Esophagus squamous epithelium (tissue), 5 donors: Measurements from ENCODE around the gene VSX2. TPM values are rescaled to one million over a fixed set of nuclear protein-coding genes. Genes with fewer than 3 reads are reported as not detected.
A peak's percentile ranks its signal among the peaks of the same experiment; 100 is the strongest.

Experiments
- DNase-seq: peaks from one replicate; lab custom pipeline; 2025; lab: John Stamatoyannopoulos, UW
- H3K27ac ChIP-seq, 4 donors: fragments of 200-600 bp; sonication (generic); one replicate each; pipeline ENCODE4 v1.5.1; 2016 to 2019; ENCODE audit warnings: mild to moderate bottlenecking in 1 of 4
- H3K27me3 ChIP-seq, 4 donors: fragments of 200-600 bp; sonication (generic); 1 replicate in 3 of 4; 2 replicates in 1 of 4; pipeline versions ENCODE4 v1.5.1 to v1.6.0; 2017 to 2021; ENCODE audit warnings: antibody characterized with exemption in 1 of 4
- H3K36me3 ChIP-seq, 3 donors: fragments of 200-600 bp; sonication (generic); one replicate each; pipeline ENCODE4 v1.5.1; 2016 to 2019
- H3K4me1 ChIP-seq, 3 donors: fragments of 200-600 bp; sonication (generic); one replicate each; pipeline ENCODE4 v1.5.1; 2017 to 2019
- H3K4me3 ChIP-seq, 4 donors: fragments of 200-600 bp; sonication (generic); 1 replicate in 3 of 4; 2 replicates in 1 of 4; pipeline ENCODE4 v1.5.1; 2016 to 2019; ENCODE audit warnings: mild to moderate bottlenecking in 2 of 4, moderate library complexity in 1 of 4
- H3K9me3 ChIP-seq, 3 donors: fragments of 200-600 bp; sonication (generic); one replicate each; pipeline ENCODE4 v1.5.1; 2016 to 2019
- POLR2A ChIP-seq, 4 donors: fragments of 450-650 bp; IDR thresholded peaks; one replicate each; pipeline ENCODE4 v1.6.1; 2017; ENCODE audit warnings: antibody characterized with exemption in 4 of 4, mild to moderate bottlenecking in 4 of 4, moderate library complexity in 3 of 4
- WGBS, 2 donors: methylation state at CpG; one replicate each; pipeline ENCODE4 v1.1.5; 2018; 5-methylcytosine and 5-hydroxymethylcytosine counted together
- intact Hi-C: fragments of 100-400 bp; cut with DNase I; formaldehyde crosslinking; loops from one replicate; pipeline ENCODE4 v1.15.0; 2022
- total RNA-seq, 4 donors: library from RNA; depleted of rRNA; stranded (reverse); fragments of >200 nt; gene quantifications; one replicate each; pipeline ENCODE4 v1.1.0, GENCODE V29; 2016
- TF ChIP-seq, protein P1 (sequence below), 6 experiments: fragments of 450-650 bp in 4 of 6; fragments of 200-600 bp in 2 of 6; sonication (generic) in 2 of 6; IDR thresholded peaks; one replicate each; pipeline ENCODE4 v1.5.1; 2016 to 2019; ENCODE audit warnings: antibody characterized with exemption in 6 of 6, mild to moderate bottlenecking in 4 of 6, moderate library complexity in 4 of 6
- donor health status: DM: yes; HTN: yes; CAD: no.

Gene VSX2
- total RNA-seq: not detected

DNA sequence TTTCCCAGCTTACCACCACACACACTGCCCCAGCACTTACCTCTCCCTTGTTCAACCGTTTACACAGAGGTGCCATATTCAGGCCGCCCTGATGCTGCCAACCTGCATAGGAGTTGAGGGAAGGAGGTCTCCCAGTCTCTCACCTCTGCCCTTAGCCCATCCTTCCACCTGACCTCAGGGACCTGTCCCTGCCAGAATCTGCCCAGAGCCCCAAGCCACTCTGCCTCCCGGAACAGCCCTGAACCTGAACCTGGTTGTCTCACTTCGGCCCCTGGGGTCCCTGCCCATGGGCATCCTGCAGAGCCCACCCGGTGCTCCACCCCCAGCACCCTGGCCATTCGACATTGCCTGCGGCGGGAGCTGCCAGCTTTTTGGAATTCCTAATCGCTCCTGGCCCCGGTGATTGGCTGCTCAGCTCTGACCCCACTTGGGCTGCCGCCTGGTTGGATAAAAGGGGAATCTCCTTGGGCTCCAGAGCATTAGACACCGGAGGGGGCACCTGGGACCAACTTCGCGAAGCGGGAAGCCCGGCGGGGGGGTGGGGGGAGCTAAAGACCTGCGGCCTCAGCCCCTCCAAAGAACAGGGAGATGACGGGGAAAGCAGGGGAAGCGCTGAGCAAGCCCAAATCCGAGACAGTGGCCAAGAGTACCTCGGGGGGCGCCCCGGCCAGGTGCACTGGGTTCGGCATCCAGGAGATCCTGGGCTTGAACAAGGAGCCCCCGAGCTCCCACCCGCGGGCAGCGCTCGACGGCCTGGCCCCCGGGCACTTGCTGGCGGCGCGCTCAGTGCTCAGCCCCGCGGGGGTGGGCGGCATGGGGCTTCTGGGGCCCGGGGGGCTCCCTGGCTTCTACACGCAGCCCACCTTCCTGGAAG is at the start of gene VSX2:
Gene VSX2 (plus strand): TSS at position 476 of the 874 bp plus-strand sequence. CDS start 113 bp downstream, at position 589.
- Histone ChIP-seq H3K9me3 (no peaks in the 10 kb centered on the region), H3K4me3 (peak within 1 kb of the TSS in 3 of 4 donors; percentile 8 to 57 (median 40)), H3K27ac (no peak within 1 kb of the TSS), H3K27me3 (peaks cover 32 to 95% (median 52%) of the 10 kb centered on the region in 4 donors), H3K36me3 (no peaks in the 10 kb centered on the region), H3K4me1 (peaks cover 17 to 31% (median 23%) of the 10 kb centered on the region in 3 donors)
- DNase-seq: no peak
- intact Hi-C loops: no loop called here
- 28 to 30% methylated on average over 5 of the region's 40 CpGs for WGBS, 2 donors
- TF ChIP-seq POLR2A (IDR thresholded peaks at IDR 0.05): no peak
- TF ChIP-seq, protein P1, sequence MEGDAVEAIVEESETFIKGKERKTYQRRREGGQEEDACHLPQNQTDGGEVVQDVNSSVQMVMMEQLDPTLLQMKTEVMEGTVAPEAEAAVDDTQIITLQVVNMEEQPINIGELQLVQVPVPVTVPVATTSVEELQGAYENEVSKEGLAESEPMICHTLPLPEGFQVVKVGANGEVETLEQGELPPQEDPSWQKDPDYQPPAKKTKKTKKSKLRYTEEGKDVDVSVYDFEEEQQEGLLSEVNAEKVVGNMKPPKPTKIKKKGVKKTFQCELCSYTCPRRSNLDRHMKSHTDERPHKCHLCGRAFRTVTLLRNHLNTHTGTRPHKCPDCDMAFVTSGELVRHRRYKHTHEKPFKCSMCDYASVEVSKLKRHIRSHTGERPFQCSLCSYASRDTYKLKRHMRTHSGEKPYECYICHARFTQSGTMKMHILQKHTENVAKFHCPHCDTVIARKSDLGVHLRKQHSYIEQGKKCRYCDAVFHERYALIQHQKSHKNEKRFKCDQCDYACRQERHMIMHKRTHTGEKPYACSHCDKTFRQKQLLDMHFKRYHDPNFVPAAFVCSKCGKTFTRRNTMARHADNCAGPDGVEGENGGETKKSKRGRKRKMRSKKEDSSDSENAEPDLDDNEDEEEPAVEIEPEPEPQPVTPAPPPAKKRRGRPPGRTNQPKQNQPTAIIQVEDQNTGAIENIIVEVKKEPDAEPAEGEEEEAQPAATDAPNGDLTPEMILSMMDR (IDR thresholded peaks at IDR 0.05): no peak

DNA sequence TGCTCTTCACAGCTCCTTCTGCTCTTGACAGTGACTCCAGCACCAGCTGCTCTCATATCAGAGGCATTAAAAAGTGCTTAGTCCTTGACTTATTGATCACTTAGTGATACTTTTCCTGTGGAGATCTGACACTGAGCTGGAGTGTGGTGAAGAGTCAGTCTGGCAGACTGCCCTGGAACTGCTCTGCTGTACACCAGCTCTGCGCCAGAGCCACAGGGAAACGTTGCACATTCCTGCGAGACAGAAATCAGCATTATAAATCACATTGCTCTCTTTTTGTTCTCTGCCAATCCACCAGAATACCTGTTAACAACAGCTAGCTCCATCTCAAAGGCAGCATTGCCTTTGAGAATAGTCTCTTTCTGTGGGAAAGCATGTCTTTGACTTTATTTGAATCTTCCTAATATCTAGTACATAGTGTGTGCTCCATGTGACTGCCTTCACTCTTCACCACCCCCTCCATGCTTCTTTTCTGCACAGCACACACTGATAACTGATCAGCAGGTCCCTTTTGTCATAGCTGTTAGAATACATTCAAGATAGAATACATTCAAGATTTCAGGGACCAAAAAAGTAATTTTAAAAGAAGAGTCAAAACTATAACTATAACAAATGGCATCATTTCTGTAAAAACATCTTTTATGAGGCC is 48.2 kb upstream of the VSX2 start:
- Histone ChIP-seq H3K9me3 (no peaks in the 10 kb centered on the region), H3K4me3 (no peak overlapping the region), H3K4me1 (no peaks in the 10 kb centered on the region), H3K27ac (no peak overlapping the region), H3K36me3 (peaks cover 0 to 9% (median 0%) of the 10 kb centered on the region in 3 donors), H3K27me3 (no peaks in the 10 kb centered on the region)
- WGBS, 2 donors: 70 to 75% methylated on average over 2 to 3 of the region's 3 CpGs
- TF ChIP-seq, protein P1 (IDR thresholded peaks at IDR 0.05): no peak
- no peak for TF ChIP-seq POLR2A (IDR thresholded peaks at IDR 0.05)
- intact Hi-C loops: no loop called here
- DNase-seq: no peak

DNA sequence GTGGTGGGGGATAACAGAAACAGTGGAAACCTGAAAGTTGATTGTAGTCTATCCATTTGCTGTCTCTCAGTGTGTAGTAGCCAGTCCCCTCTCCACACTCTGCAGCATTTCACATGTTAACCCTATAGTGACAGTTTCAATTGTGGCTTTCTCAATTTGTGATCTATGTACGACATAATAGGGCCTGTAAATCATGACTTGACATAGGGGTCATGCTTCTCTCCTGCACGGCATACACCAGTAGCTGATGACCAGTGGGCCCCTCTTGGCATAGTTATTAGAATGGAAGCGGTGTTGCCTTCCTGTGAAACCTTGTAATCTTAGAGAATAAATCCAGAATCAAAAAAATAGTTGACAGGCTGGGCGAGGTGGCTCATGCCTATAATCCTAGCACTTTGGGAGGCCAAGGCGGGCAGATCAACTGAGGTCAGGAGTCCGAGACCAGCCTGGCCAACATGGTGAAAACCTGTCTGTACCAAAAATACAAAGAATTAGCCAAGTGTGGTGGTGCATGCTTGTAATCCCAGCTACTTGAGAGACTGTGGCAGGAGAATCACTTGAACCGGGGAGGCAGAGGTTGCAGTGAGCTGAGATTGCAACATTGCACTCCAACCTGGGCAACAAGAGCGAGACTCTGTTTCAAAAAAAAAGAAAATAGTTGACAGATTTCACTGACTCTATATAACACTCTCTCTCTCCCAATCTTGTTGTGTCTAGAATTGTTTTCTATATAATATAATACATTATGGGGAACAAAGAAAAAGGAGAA is 44.6 kb upstream of the VSX2 start:
- no peak for DNase-seq
- 91 to 93% methylated on average over 8 of the region's 8 CpGs for WGBS, 2 donors
- TF ChIP-seq, protein P1 (IDR thresholded peaks at IDR 0.05): no peak
- TF ChIP-seq POLR2A (IDR thresholded peaks at IDR 0.05): no peak

DNA sequence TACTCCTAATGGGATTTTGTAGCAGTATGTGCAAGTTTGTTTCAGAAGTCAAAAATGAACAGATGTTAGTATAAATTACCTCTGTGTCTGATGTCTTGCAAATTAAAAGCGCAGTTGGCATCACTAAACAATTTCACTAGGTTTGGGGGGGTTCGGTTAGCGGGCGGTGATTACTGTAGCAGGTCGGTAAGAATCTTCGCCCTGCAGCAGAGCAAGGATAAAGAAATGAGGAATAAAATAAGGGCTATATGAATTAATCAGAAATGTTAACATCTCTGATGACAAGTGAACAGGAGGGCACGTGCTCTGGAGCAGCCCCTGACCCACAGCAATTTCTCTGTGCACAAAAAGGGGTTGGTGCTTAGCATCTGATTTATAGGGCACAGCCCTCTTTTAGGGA is 43.6 kb upstream of the VSX2 start:
- no peaks in the 10 kb centered on the region for H3K9me3 ChIP-seq
- no peaks in the 10 kb centered on the region for H3K4me1 ChIP-seq
- H3K4me3 ChIP-seq: no peak overlapping the region
- intact Hi-C loops: no loop called here
- WGBS, 2 donors: 91% methylated on average over 7 of the region's 7 CpGs
- TF ChIP-seq, protein P1 (IDR thresholded peaks at IDR 0.05): no peak
- TF ChIP-seq POLR2A (IDR thresholded peaks at IDR 0.05): no peak
- no peak for DNase-seq
- peaks cover 0 to 20% (median 0%) of the 10 kb centered on the region in 3 donors for H3K36me3 ChIP-seq
- H3K27ac ChIP-seq: no peak overlapping the region
- no peaks in the 10 kb centered on the region for H3K27me3 ChIP-seq

More for the DNA sequence above, 44.6 kb upstream of the VSX2 start:
- H3K27ac ChIP-seq: no peak overlapping the region
- intact Hi-C loops: no loop called here
- H3K4me1 ChIP-seq: no peaks in the 10 kb centered on the region
- peaks cover 0 to 20% (median 0%) of the 10 kb centered on the region in 3 donors for H3K36me3 ChIP-seq
- H3K27me3 ChIP-seq: no peaks in the 10 kb centered on the region
- H3K9me3 ChIP-seq: no peaks in the 10 kb centered on the region
- no peak overlapping the region for H3K4me3 ChIP-seq
